ENCODE results near the gene PLA2G4F. TPM values are rescaled to one million over a fixed set of nuclear protein-coding genes. Genes with fewer than 3 reads are reported as not detected.

Gene PLA2G4F
- total RNA-seq, 1 experiment from 2014 or later: 1.9 TPM

DNA sequence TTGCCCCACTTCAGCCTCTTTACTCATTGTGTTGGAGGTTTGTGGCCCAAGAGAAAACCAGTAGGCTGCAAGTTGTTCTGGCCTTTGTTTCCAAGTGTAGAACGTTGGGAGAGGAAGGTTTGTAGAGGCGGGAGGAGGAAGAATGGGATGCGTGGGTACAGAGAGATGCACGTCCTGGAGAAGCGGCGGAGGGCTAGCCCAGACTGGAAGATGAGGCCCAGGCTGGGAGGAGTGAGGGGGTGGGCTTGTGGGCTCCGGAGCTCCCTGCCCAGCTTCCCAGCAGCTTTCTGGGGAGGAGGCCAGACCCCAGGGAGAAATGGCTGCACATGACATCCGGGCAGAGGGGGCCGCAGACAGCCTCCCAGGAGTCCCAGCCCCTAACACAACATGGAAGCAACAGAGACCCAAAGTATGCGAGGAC is 5.3 kb downstream of the PLA2G4F start:
- Histone ChIP-seq H3K27ac (no peak overlapping the region), H2AFZ (no peak overlapping the region), H4K20me1 (ENCODE audit: insufficient read depth) (no peaks in the 10 kb centered on the region), H3F3A (ENCODE audit: insufficient read depth, low read depth) (peaks cover 2% of the 10 kb centered on the region; the same call in 1 of the 2 replicates), H3K4me1 (replicated peaks; ENCODE audit: insufficient read depth) (peaks cover 7% of the 10 kb centered on the region), H3K4me2 (no peak overlapping the region), H3K9me2 (ENCODE audit: insufficient read depth) (no peaks in the 10 kb centered on the region), H3K27me3 (ENCODE audit: insufficient read depth, low read depth) (no peaks in the 10 kb centered on the region), H3K9me3 (ENCODE audit: insufficient read depth, low read depth) (no peaks in the 10 kb centered on the region), H3K4me3 (no peak overlapping the region), H3K36me3 (ENCODE audit: low read depth) (no peaks in the 10 kb centered on the region), H3K79me2 (ENCODE audit: low read depth) (no peaks in the 10 kb centered on the region)
- DNase-seq: no peak
- TF ChIP-seq, protein P1, sequence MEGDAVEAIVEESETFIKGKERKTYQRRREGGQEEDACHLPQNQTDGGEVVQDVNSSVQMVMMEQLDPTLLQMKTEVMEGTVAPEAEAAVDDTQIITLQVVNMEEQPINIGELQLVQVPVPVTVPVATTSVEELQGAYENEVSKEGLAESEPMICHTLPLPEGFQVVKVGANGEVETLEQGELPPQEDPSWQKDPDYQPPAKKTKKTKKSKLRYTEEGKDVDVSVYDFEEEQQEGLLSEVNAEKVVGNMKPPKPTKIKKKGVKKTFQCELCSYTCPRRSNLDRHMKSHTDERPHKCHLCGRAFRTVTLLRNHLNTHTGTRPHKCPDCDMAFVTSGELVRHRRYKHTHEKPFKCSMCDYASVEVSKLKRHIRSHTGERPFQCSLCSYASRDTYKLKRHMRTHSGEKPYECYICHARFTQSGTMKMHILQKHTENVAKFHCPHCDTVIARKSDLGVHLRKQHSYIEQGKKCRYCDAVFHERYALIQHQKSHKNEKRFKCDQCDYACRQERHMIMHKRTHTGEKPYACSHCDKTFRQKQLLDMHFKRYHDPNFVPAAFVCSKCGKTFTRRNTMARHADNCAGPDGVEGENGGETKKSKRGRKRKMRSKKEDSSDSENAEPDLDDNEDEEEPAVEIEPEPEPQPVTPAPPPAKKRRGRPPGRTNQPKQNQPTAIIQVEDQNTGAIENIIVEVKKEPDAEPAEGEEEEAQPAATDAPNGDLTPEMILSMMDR (conservative IDR thresholded peaks at IDR 0.05): no peak
- TF ChIP-seq EZH2 (IDR thresholded peaks at IDR 0.05; ENCODE audit: low read depth): no peak
- ChIA-PET POLR2A (ENCODE audit: unreplicated experiment) (no interaction called here), CTCF (no interaction called here)
- no TSS peak for BruUV-seq (replicated peaks)
- intact Hi-C loops (cut with micrococcal nuclease; ENCODE audit: unreplicated experiment): loop anchor here (10.0 kb wide), 1 partner anchor 234 kb away; no protein-coding TSS in a partner anchor

DNA sequence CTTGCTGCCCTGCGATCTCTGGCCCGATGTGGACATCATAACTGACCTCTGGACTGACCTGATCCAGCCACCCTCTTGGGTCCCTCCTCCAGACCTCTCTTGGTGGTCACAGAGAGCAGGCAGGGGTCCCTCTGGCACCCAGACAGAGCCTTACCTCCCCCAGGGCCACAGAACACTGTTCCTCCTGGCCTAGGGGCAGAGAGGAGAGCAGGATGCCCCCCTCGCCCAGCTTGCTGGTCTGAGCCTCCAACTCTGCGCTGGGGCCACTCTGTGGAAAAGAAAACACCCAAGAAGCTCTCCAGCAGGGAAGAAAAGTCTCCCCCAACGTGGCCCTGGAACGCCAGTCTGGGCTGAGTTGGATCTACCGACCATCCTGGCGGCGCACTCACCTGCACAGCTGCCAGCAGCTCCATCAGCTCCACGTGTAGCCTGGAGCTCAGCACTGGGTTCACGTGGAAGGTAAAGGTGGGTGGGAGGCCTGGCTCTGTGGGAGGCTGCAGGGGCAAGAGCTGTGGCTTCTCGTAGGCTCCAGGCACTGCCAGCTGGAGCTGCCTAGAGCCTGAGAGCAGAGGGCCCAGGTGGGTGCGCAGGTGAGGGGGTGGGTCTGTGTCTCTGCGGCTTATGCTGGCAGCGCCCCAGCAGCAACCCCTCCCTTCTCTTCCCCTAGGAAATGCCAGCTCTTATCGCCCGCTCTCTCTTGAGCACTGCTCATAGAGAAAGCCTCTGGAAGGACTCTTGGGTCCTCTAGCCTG is 6.0 kb downstream of the PLA2G4F start:
- TF ChIP-seq, protein P1 (conservative IDR thresholded peaks at IDR 0.05): no peak
- no peak for TF ChIP-seq EZH2 (IDR thresholded peaks at IDR 0.05; ENCODE audit: low read depth)
- no peak overlapping the region for H3K27ac ChIP-seq
- H3K4me1 ChIP-seq (replicated peaks; ENCODE audit: insufficient read depth): peaks cover 2% of the 10 kb centered on the region; the same call in 1 of the 2 replicates
- no peaks in the 10 kb centered on the region for H3F3A ChIP-seq (ENCODE audit: insufficient read depth, low read depth)
- no peak overlapping the region for H2AFZ ChIP-seq
- H3K36me3 ChIP-seq (ENCODE audit: low read depth): no peaks in the 10 kb centered on the region
- no TSS peak for BruUV-seq (replicated peaks)
- ChIA-PET CTCF (interaction anchor here (0.6 kb wide), 1 partner anchor 501 kb away, joined by 3 read pairs; no protein-coding TSS in a partner anchor), POLR2A (ENCODE audit: unreplicated experiment) (no interaction called here)
- no peaks in the 10 kb centered on the region for H3K27me3 ChIP-seq (ENCODE audit: insufficient read depth, low read depth)
- no peak for DNase-seq
- no peaks in the 10 kb centered on the region for H3K9me3 ChIP-seq (ENCODE audit: insufficient read depth, low read depth)
- no peak overlapping the region for H3K4me3 ChIP-seq
- no peaks in the 10 kb centered on the region for H3K79me2 ChIP-seq (ENCODE audit: low read depth)
- intact Hi-C loops (cut with micrococcal nuclease; ENCODE audit: unreplicated experiment): loop anchor here (10.0 kb wide), 1 partner anchor 234 kb away; no protein-coding TSS in a partner anchor
- no peak overlapping the region for H3K4me2 ChIP-seq
- H4K20me1 ChIP-seq (ENCODE audit: insufficient read depth): no peaks in the 10 kb centered on the region
- H3K9me2 ChIP-seq (ENCODE audit: insufficient read depth): no peaks in the 10 kb centered on the region

DNA sequence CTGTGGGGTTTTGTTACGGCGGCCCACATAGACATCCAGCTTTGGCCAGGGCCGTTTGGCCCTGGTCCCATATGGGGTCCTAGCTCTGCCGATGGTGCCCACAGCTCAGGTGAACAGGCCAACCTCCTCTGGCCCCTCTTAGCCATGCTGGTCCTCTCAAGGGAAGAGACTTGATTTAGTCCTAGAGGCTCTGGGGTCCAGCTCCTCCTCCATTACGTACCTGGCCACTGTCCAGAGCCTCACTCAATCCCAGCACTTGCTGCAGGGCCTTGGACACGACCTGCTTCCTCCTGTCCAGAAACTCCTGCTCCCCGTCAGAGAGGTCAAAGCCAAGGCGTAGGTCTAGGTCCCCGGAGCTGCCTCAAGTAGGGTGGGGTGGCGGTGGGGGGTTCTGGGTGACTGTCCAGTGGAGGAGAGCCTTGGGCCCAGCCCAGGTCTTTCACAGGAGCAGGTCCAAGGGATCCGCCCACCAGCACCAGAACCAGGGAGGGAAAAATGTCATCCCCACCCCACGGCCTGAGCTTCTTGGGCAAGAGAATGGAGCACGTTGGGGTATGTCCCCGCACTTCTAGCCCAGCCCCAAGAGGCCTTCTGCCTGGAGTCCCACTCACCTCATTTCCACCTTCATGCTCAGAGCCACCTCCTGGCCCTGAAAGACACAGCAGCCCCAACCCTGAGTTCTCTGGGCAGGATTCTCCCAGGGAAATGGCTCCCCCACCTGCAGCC is 6.8 kb downstream of the PLA2G4F start:
- Histone ChIP-seq H3K9me3 (ENCODE audit: insufficient read depth, low read depth) (no peaks in the 10 kb centered on the region), H4K20me1 (ENCODE audit: insufficient read depth) (no peaks in the 10 kb centered on the region), H3K27me3 (ENCODE audit: insufficient read depth, low read depth) (no peaks in the 10 kb centered on the region), H3K4me2 (no peak overlapping the region), H2AFZ (no peak overlapping the region), H3K4me1 (replicated peaks; ENCODE audit: insufficient read depth) (no peaks in the 10 kb centered on the region), H3K27ac (no peak overlapping the region), H3K79me2 (ENCODE audit: low read depth) (no peaks in the 10 kb centered on the region), H3K4me3 (no peak overlapping the region), H3F3A (ENCODE audit: insufficient read depth, low read depth) (no peaks in the 10 kb centered on the region), H3K9me2 (ENCODE audit: insufficient read depth) (no peaks in the 10 kb centered on the region), H3K36me3 (ENCODE audit: low read depth) (no peaks in the 10 kb centered on the region)
- no peak for DNase-seq
- intact Hi-C loops (cut with micrococcal nuclease; ENCODE audit: unreplicated experiment): loop anchor here (10.0 kb wide), 1 partner anchor 235 kb away; no protein-coding TSS in a partner anchor
- ChIA-PET CTCF (no interaction called here), POLR2A (ENCODE audit: unreplicated experiment) (no interaction called here)
- BruUV-seq (replicated peaks): no TSS peak
- TF ChIP-seq EZH2 (IDR thresholded peaks at IDR 0.05; ENCODE audit: low read depth): no peak
- TF ChIP-seq, protein P1 (conservative IDR thresholded peaks at IDR 0.05): no peak

All from PC-9 (cell line).